GM13976 (cell line): ENCODE results near the gene DUSP19.

Experiments used
- DNase-seq: peaks from one replicate; pipeline ENCODE4 v3.0.0; 2012; ENCODE audit warnings: low spot score
- CTCF ChIP-seq: IDR thresholded peaks from 2 replicates; pipeline ENCODE4 v1.5.1; 2012; ENCODE audit warnings: borderline replicate concordance, mild to moderate bottlenecking; ENCODE audit not compliant: insufficient read depth; ENCODE audit errors: extremely low read depth, missing control alignments, control extremely low read depth
- in situ Hi-C: fragments of 300-500 bp; cut with MboI; formaldehyde crosslinking; loops from one replicate; pipeline ENCODE4 v1.12.0; 2022; ENCODE audit warnings: low sequenced_read_pairs, mixed read lengths, inconsistent platforms; ENCODE audit not compliant: unreplicated experiment

Gene DUSP19

GRCh38 chr2:183069174-183069573, 9.4 kb upstream of the DUSP19 start:
- TF ChIP-seq CTCF: no peak

GRCh38 chr2:183070942-183071844, 7.4 kb upstream of the DUSP19 start:
- DNase-seq: no peak
- TF ChIP-seq CTCF: peak; percentile 31
- in situ Hi-C loops: no loop called here

More at GRCh38 chr2:183069174-183069573, 9.4 kb upstream of the DUSP19 start:
- no peak for DNase-seq
- in situ Hi-C loops: no loop called here

- TF ChIP-seq CTCF: no peak
- in situ Hi-C loops: no loop called here
- DNase-seq: no peak
These were observed 6.4 kb upstream of the DUSP19 start for GRCh38 chr2:183072177-183072576.

GRCh38 chr2:183078163-183078463, 434 bp upstream of the DUSP19 start:
- TF ChIP-seq CTCF: no peak
- no peak for DNase-seq
- in situ Hi-C loops: no loop called here

GRCh38 chr2:183079139-183079775, 710 bp downstream of the DUSP19 start:
- TF ChIP-seq CTCF: no peak
- no peak for DNase-seq
- in situ Hi-C loops: no loop called here

GRCh38 chr2:183081911-183082310, 3.4 kb downstream of the DUSP19 start:
- TF ChIP-seq CTCF: no peak
- in situ Hi-C loops: no loop called here
- no peak for DNase-seq
